ENCODE measurements around the gene FLAD1.

Gene FLAD1

GRCh38 chr1:154957091-154957657 lies 26.0 kb upstream of the FLAD1 start:
- H3K4me3 ChIP-seq (ENCODE audit: low read depth, low read length) = no peak overlapping the region
- DNase-seq (ENCODE audit: low read depth) = no peak
- in situ Hi-C loops (cut with HindIII; ENCODE audit: low sequenced_read_pairs) = loop anchor here (5.0 kb wide), 1 partner anchor 55 kb away; no protein-coding TSS in a partner anchor
- TF ChIP-seq CTCF (IDR thresholded peaks at IDR 0.05; ENCODE audit: low read depth, low read length, missing control alignments) = no peak

GRCh38 chr1:154958036-154958435 lies 25.1 kb upstream of the FLAD1 start:
- in situ Hi-C loops (cut with HindIII; ENCODE audit: low sequenced_read_pairs) = loop anchor here (5.0 kb wide), 1 partner anchor 54 kb away; no protein-coding TSS in a partner anchor
- TF ChIP-seq CTCF (IDR thresholded peaks at IDR 0.05; ENCODE audit: low read depth, low read length, missing control alignments) = no peak
- H3K4me3 ChIP-seq (ENCODE audit: low read depth, low read length) = no peak overlapping the region
- DNase-seq (ENCODE audit: low read depth) = no peak

GRCh38 chr1:154958681-154959425 lies 24.3 kb upstream of the FLAD1 start:
- DNase-seq (ENCODE audit: low read depth) = no peak
- no peak for TF ChIP-seq CTCF (IDR thresholded peaks at IDR 0.05; ENCODE audit: low read depth, low read length, missing control alignments)
- in situ Hi-C loops (cut with HindIII; ENCODE audit: low sequenced_read_pairs) = loop anchor here (5.0 kb wide), 1 partner anchor 53 kb away; no protein-coding TSS in a partner anchor
- H3K4me3 ChIP-seq (ENCODE audit: low read depth, low read length) = no peak overlapping the region

- no peak for DNase-seq (ENCODE audit: low read depth)
- in situ Hi-C loops (cut with HindIII; ENCODE audit: low sequenced_read_pairs) = loop anchor here (5.0 kb wide), 1 partner anchor 53 kb away; no protein-coding TSS in a partner anchor
- no peak for TF ChIP-seq CTCF (IDR thresholded peaks at IDR 0.05; ENCODE audit: low read depth, low read length, missing control alignments)
- H3K4me3 ChIP-seq (ENCODE audit: low read depth, low read length) = no peak overlapping the region
These were observed 23.7 kb upstream of the FLAD1 start for GRCh38 chr1:154959426-154959780.

GRCh38 chr1:154960446-154961136 lies 22.6 kb upstream of the FLAD1 start:
- H3K4me3 ChIP-seq (ENCODE audit: low read depth, low read length) = peak overlapping the region; percentile 72
- TF ChIP-seq CTCF (IDR thresholded peaks at IDR 0.05; ENCODE audit: low read depth, low read length, missing control alignments) = no peak
- DNase-seq (ENCODE audit: low read depth) = no peak
- in situ Hi-C loops (cut with HindIII; ENCODE audit: low sequenced_read_pairs) = no loop called here

- in situ Hi-C loops (cut with HindIII; ENCODE audit: low sequenced_read_pairs) = no loop called here
- H3K4me3 ChIP-seq (ENCODE audit: low read depth, low read length) = peak within 1 kb of the TSS; percentile 72
- peak; percentile 23 for TF ChIP-seq CTCF (IDR thresholded peaks at IDR 0.05; ENCODE audit: low read depth, low read length, missing control alignments)
- DNase-seq (ENCODE audit: low read depth) = no peak
These were observed 21.7 kb upstream of the FLAD1 start, which contains the start of gene PYGO2 for GRCh38 chr1:154961207-154962155. Gene PYGO2 (minus strand): TSS chr1:154961782. CDS start chr1:154961576, 206 bp downstream.

Measured in astrocyte of the cerebellum (primary cell).